K562 (cell line): ENCODE results near the gene FOXN3.

ENCODE experiments used
- COPS2 ChIP-seq: fragments of 450-650 bp; conservative IDR thresholded peaks from 2 replicates; pipeline ENCODE4 v1.6.1; 2016; ENCODE audit warnings: mild to moderate bottlenecking, moderate library complexity
- E2F8 ChIP-seq: fragments of 450-650 bp; IDR thresholded peaks from 2 replicates; pipeline ENCODE4 v1.7.1; 2018; ENCODE audit warnings: mild to moderate bottlenecking, low read depth; ENCODE audit not compliant: partially characterized antibody
- SIN3A ChIP-seq, 2 experiments: fragments of 150-350 bp in 1 of 2; IDR thresholded peaks; 2 replicates each; pipeline ENCODE4 v1.6.1; 2011 to 2016; ENCODE audit warnings: borderline replicate concordance in 2 of 2, low read depth in 2 of 2, low read length in 2 of 2, mild to moderate bottlenecking in 2 of 2, moderate library complexity in 2 of 2; ENCODE audit not compliant: control insufficient read depth in 1 of 2
- SMC3 ChIP-seq: conservative IDR thresholded peaks from 2 replicates; pipeline ENCODE4 v1.6.1; 2011; ENCODE audit warnings: low read depth, low read length, improper control_type of control experiment; ENCODE audit not compliant: insufficient read depth
- USF1 ChIP-seq: sonication (generic); formaldehyde crosslinking; IDR thresholded peaks from 2 replicates; pipeline ENCODE4 v1.9.0; 2022; ENCODE audit warnings: mild to moderate bottlenecking, missing genetic modification reagents
- ZSCAN29 ChIP-seq: fragments of 450-650 bp; IDR thresholded peaks from 2 replicates; pipeline ENCODE4 v1.6.1; 2017
- TF ChIP-seq, protein P1 (sequence below), 3 experiments: IDR thresholded peaks in 2 of 3; conservative IDR thresholded peaks in 1 of 3; 2 replicates each; pipeline ENCODE4 v1.5.1; 2011 to 2012; ENCODE audit warnings: low read length in 3 of 3, mild to moderate bottlenecking in 3 of 3, control low read depth in 2 of 3, improper control_type of control experiment in 1 of 3, inconsistent platforms in 1 of 3, low read depth in 1 of 3, mixed read lengths in 1 of 3, moderate library complexity in 1 of 3; ENCODE audit not compliant: insufficient read depth in 2 of 3

DNA sequence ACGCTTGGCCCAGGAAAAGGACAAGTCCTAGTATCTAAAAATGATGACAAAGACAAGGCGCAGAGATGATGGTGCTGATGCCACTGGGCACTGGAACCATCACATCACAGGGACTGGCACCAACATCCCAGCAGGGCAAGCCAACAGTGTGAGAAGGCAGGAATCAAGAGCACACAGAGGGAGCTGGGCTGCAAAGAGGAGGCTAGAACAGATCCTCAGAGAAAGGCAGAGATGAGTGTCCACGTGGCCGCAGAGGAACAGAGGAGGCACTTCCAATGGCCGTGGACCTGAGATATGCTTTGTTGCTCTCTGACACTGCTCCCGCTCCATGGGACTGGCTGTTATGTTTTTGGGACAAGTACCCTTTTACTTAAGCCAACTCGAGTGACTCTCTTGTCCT is 17.9 kb downstream of the FOXN3 start:
- TF ChIP-seq, protein P1, sequence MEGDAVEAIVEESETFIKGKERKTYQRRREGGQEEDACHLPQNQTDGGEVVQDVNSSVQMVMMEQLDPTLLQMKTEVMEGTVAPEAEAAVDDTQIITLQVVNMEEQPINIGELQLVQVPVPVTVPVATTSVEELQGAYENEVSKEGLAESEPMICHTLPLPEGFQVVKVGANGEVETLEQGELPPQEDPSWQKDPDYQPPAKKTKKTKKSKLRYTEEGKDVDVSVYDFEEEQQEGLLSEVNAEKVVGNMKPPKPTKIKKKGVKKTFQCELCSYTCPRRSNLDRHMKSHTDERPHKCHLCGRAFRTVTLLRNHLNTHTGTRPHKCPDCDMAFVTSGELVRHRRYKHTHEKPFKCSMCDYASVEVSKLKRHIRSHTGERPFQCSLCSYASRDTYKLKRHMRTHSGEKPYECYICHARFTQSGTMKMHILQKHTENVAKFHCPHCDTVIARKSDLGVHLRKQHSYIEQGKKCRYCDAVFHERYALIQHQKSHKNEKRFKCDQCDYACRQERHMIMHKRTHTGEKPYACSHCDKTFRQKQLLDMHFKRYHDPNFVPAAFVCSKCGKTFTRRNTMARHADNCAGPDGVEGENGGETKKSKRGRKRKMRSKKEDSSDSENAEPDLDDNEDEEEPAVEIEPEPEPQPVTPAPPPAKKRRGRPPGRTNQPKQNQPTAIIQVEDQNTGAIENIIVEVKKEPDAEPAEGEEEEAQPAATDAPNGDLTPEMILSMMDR (IDR thresholded peaks at IDR 0.05 in 2 of 3, conservative IDR thresholded peaks at IDR 0.05 in 1 of 3; ENCODE audit: insufficient read depth in 2 of 3, low read depth in 1 of 3, low read length in 3 of 3): no peak
- TF ChIP-seq E2F8: no peak
- no peak for TF ChIP-seq USF1 (CRISPR knock-in tag)
- no peak for TF ChIP-seq ZSCAN29
- TF ChIP-seq SMC3: no peak
- no peak for TF ChIP-seq SIN3A (IDR thresholded peaks at IDR 0.05; ENCODE audit: borderline replicate concordance in 2 of 2, control insufficient read depth in 1 of 2, low read depth in 2 of 2, low read length in 2 of 2)
- no peak for TF ChIP-seq COPS2
